Aorta (tissue), 5 donors: Measurements from ENCODE around the gene NKX2-2. TPM values are rescaled to one million over a fixed set of nuclear protein-coding genes. Genes with fewer than 3 reads are reported as not detected.
A peak's percentile ranks its signal among the peaks of the same experiment; 100 is the strongest.

Source experiments
- ATAC-seq: fragments of 200-7000 bp; cut with Tn5 transposase; one replicate; pipeline ENCODE4 v1.9.1; 2022; ENCODE audit warnings: moderate library complexity; ENCODE audit not compliant: low FRiP score
- DNase-seq, 2 donors: peaks; one replicate each; pipeline ENCODE4 v3.0.0-alpha.2; 2020
- H3K27ac ChIP-seq, 2 donors: one replicate each; pipeline ENCODE4 v1.5.1; 2013; ENCODE audit warnings: low read length in 2 of 2, mild to moderate bottlenecking in 2 of 2, moderate library complexity in 2 of 2, control low read depth in 1 of 2, inconsistent platforms in 1 of 2, low read depth in 1 of 2
- H3K27me3 ChIP-seq, 2 donors: one replicate each; pipeline ENCODE4 v1.6.1; 2013; ENCODE audit warnings: control low read depth in 1 of 2, low read length in 1 of 2, mild to moderate bottlenecking in 1 of 2, moderate library complexity in 1 of 2; ENCODE audit not compliant: insufficient read depth in 2 of 2, control insufficient read depth in 1 of 2
- H3K36me3 ChIP-seq, 2 donors: one replicate each; pipeline ENCODE4 v1.6.1; 2013; ENCODE audit warnings: control low read depth in 1 of 2, low read length in 1 of 2, mild to moderate bottlenecking in 1 of 2; ENCODE audit not compliant: insufficient read depth in 2 of 2, control insufficient read depth in 1 of 2
- H3K4me1 ChIP-seq, 2 donors: one replicate each; pipeline ENCODE4 v1.6.1; 2013; ENCODE audit warnings: low read length in 2 of 2, control low read depth in 1 of 2, mild to moderate bottlenecking in 1 of 2, moderate library complexity in 1 of 2; ENCODE audit not compliant: insufficient read depth in 2 of 2, control insufficient read depth in 1 of 2
- H3K4me3 ChIP-seq, 2 donors: one replicate each; pipeline ENCODE4 v1.5.1; 2013; ENCODE audit warnings: low read length in 2 of 2, control low read depth in 1 of 2, mild to moderate bottlenecking in 1 of 2
- H3K9me3 ChIP-seq: one replicate; pipeline ENCODE4 v1.6.1; 2013; ENCODE audit warnings: mild to moderate bottlenecking, low read length; ENCODE audit not compliant: control insufficient read depth
- WGBS, 2 donors: extraction: QIAGEN DNeasy Blood & Tissue Kit; methylation state at CpG; one replicate each; pipeline ENCODE4 v1.1.7; 2013; 5-methylcytosine and 5-hydroxymethylcytosine counted together
- intact Hi-C, 2 donors: fragments of 100-400 bp; cut with DNase I; formaldehyde crosslinking; loops; one replicate each; pipeline versions ENCODE4 v1.14.2 to v1.15.0; 2022
- polyA plus RNA-seq, 2 donors: library from polyadenylated mRNA; stranded (reverse); fragments of 200-250 nt; gene quantifications; one replicate each; pipeline ENCODE4 v1.2.3, GENCODE V29; 2013
- total RNA-seq, 2 donors: library from RNA; stranded (reverse); fragmentation: NEBNext Ultra II Directional; extraction: Animal tissue kit (Norgen Biotek cat#: 25700); gene quantifications; one replicate each; pipeline ENCODE4 v1.2.1, GENCODE V29; 2021
- donor health status: healthy with polysubstance abuse.
- donor health status: Bipolar disorder and iron deficiency.
- donor health status: DM: no; HTN: no; CAD: no.
- donor health status: DM: no; HTN: no; CAD: no.
- donor health status: DM: yes; HTN: yes; CAD: no.

The NKX2-2 gene
- total and polyA plus RNA-seq, 4 donors: 0.15 TPM; not detected in 3

DNA sequence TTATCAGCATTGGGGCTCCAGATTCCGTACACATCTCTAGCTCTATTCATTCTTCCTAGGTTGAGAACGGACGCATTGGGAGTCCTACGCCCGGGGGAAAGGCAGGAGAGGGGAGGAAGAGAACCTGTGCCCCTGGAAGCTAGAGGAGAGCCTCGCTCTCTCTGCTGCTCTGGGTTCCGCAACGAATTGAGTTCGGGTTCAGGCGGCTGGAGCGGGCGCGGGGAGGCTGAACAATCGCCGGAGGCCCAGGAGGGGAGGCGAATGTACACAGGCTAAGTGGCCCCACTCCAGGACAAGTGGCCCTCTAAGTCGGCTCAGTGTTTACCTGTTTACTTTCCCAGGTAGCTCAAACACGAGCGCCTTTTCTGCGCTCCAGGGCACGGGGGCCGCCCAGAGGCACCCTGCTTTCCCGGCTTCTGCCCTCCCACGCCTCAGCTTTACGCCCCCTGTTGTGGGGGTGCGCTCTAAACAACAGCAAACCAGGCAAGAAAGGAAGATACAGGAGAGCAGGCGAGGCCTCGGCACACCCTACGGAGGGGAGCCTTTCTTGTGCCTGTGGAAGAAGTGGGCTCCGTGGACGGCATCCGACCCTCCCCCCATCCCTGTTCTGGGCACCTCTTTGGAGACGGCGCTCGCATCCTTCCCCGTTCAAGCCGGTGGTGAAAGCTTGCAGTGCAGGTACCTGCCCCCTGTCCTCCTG is 4.6 kb upstream of the NKX2-2 start:
- WGBS, 2 donors: 1% methylated on average over 36 to 37 of the region's 37 CpGs
- no peak for ATAC-seq
- Histone ChIP-seq H3K4me3 (no peak overlapping the region), H3K4me1 (no peaks in the 10 kb centered on the region), H3K27ac (no peak overlapping the region), H3K9me3 (no peaks in the 10 kb centered on the region), H3K27me3 (peaks cover 0 to 2% of the 10 kb centered on the region in 2 donors), H3K36me3 (no peaks in the 10 kb centered on the region)
- intact Hi-C loops: no loop called here
- DNase-seq: no peak

DNA sequence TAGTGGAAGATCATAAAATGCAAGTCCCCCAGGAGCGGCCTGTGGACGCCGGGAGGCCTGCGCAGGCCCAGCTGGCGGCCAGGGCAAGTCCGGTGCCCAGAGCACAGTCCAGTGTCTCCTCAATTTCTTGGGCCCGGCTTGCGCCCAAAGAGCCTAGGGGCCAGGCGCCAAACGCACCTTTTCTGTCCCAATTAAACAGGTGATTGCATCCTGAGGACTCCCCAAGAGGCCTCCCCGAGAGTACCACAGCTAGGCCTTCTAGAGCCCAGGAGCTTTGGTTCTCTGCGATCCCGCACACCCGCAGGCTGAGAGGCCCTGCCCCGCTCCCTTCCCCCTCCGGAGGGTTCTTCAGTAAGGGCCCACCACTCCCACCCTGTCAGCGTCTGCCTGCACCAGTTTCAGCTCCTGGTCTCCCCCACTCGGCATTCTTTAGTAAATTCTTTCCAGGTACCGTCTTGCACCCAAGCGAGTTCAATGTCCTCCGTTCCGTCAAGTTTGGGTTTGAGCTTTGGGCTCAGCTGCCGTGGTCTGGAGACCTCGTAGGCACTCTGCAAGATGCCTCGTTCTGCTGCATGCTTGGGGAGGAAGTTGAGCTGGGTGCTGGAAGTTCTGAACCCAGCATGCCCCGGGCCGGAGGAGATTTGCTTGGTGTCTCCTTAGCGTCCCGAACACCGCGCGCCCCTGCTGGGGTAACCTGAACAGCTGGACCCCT is 3.9 kb upstream of the NKX2-2 start:
- Histone ChIP-seq H3K4me1 (no peaks in the 10 kb centered on the region), H3K27ac (no peak overlapping the region), H3K4me3 (no peak overlapping the region), H3K36me3 (no peaks in the 10 kb centered on the region), H3K9me3 (no peaks in the 10 kb centered on the region), H3K27me3 (peaks cover 0 to 2% of the 10 kb centered on the region in 2 donors)
- ATAC-seq (no peak), DNase-seq (no peak)
- WGBS, 2 donors: 3 to 4% methylated on average over 31 to 32 of the region's 32 CpGs
- intact Hi-C loops: no loop called here

DNA sequence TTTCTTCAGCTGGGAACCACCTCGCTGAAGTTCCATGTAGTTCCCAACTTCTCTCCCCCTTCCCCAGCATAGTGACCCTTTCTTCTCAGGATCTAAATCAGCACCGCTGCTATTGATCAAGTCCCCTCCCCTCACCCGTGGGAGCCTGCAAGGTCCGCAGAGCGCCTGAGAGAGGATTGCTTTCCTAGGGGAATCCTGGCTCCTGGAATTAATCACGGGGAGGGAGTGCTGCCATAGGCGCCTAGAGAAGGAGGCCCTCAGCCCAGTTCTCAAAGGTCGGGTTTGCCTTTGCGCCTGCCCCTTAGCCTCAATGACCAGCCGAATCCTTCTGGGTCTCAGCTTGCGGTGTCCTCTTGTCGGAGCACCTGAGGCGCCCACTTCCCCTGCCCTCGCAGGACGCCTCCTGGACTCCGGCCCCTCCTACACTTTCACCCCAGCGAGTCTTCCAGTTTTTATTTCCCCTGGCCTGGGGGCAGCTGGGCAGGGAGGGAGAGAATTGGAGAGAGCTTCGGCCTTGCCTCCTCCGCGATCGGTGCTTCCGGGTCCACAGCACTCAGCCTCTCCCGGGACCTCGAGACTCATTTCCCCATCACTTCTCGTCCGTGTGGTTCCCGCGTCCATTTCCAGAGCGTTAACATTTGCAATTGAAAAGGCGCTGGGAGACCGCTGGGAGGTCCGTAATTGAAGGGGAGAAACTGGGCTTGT is 3.1 kb upstream of the NKX2-2 start:
- Histone ChIP-seq H3K36me3 (no peaks in the 10 kb centered on the region), H3K4me3 (no peak overlapping the region), H3K9me3 (no peaks in the 10 kb centered on the region), H3K27ac (no peak overlapping the region), H3K4me1 (no peaks in the 10 kb centered on the region), H3K27me3 (peaks cover 0 to 2% of the 10 kb centered on the region in 2 donors)
- ATAC-seq (no peak), DNase-seq (no peak)
- intact Hi-C loops: no loop called here
- WGBS, 2 donors: 4 to 6% methylated on average over 32 of the region's 32 CpGs

DNA sequence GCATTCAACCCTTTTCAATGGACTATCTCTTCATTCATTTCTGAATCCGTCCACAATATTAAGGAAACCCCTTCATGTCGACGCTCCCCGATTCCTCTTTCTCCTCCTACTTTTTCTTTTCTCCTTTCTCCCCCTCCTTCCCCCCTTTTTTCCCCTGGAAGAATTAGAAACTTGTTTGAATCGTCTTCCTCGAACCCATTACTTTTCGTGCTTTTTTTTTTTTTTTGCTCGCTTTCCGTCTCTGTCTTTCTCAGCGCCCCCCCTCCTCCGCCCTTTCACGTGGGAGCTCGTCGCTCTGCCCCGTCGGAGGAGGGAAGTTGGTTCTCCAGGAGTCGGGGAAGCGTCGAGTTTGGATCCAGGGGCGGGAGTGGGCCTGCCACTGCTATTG is 2.3 kb upstream of the NKX2-2 start:
- 3 to 5% methylated on average over 17 to 20 of the region's 20 CpGs for WGBS, 2 donors
- intact Hi-C loops: no loop called here
- Histone ChIP-seq H3K4me1 (no peaks in the 10 kb centered on the region), H3K27ac (no peak overlapping the region), H3K27me3 (peaks cover 0 to 2% of the 10 kb centered on the region in 2 donors), H3K9me3 (no peaks in the 10 kb centered on the region), H3K4me3 (no peak overlapping the region), H3K36me3 (no peaks in the 10 kb centered on the region)
- no peak for DNase-seq
- ATAC-seq: no peak

DNA sequence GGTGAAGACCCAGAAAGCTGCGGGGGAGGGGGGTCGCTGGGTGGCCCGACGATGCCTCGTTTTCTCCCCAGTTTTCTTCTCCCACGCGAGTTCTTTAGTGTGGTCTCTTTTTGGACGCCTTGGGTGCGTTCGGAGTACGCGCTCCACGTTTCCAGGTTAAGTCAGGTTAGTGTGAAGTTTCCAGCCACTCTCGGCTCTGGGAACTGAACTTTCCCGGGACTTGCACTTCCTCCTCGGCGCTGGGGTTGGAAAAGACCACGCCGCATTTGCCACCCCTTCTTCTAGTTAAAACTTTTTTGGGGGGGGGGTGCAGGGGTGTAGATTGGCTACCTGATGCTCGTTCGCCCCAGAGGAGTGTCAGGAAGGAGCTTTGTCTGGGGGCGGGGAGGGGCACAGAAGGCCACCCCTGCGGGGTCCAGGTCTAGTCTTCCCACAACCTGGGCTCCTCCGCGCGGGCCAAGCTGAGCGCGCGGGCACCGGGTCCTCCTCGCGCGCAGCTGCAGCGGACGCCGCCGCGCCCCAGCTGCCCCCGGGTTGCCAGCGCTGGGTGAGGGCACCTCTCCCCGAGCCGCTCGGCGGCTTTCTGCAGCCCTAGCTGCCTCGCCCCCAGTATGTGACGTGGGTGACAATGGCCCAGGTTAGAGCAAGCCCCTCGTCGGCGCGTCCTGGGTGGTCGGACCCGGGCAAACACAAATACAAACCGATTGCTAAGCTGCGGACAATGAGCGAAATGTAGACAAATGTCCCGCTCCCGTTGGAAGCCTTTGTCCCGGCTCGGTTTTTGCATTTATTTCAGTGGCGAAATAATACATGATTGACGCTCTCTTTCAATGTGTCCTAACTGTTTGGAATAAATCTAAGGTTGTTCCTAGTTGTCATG is 1.7 kb upstream of the NKX2-2 start:
- H3K27ac ChIP-seq: no peak overlapping the region
- intact Hi-C loops: no loop called here
- ATAC-seq: no peak
- H3K9me3 ChIP-seq: no peaks in the 10 kb centered on the region
- no peaks in the 10 kb centered on the region for H3K4me1 ChIP-seq
- no peaks in the 10 kb centered on the region for H3K36me3 ChIP-seq
- no peak for DNase-seq
- WGBS, 2 donors: 1 to 2% methylated on average over 60 to 61 of the region's 61 CpGs
- no peak overlapping the region for H3K4me3 ChIP-seq
- H3K27me3 ChIP-seq: peaks cover 0 to 2% of the 10 kb centered on the region in 2 donors

DNA sequence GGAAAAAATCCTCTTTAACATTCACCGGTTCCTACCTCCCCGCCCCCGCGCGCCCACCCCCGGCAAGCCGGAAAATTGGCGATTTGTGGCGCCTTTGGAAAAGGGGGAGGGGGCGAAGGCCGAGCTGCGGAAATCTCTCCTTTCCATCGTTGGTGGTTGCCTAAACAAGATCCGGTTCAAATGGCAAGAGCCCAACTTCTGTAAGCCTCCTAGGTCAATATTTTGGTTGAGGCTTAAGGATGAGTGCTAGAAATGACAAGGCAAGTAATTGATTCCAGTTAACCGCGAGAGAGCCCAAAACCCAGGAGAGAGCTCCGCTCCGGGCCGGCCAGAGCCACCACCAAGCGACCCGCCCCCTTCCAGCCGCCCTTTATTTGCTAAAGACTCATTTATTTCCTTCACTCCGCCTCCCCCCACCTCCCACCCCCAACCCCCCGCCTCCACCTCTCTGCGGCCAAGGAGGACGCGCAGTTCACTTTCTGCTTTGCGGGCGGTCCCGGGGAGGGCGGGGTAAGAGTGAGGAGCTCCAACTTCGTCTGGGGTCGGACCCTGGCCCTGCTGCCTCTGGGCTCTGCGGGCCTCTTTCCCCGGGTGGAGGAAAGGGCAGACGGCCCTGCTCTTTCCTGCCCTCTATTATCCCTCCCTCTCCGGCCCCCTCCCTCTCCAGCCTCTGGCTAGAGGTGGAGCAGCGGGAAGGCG is 838 bp upstream of the NKX2-2 start:
- 1 to 2% methylated on average over 36 to 39 of the region's 39 CpGs for WGBS, 2 donors
- ATAC-seq (no peak), DNase-seq (no peak)
- Histone ChIP-seq H3K27me3 (peaks cover 0 to 6% of the 10 kb centered on the region in 2 donors), H3K4me3 (no peak overlapping the region), H3K9me3 (no peaks in the 10 kb centered on the region), H3K36me3 (no peaks in the 10 kb centered on the region), H3K4me1 (no peaks in the 10 kb centered on the region), H3K27ac (no peak overlapping the region)
- intact Hi-C loops: no loop called here

DNA sequence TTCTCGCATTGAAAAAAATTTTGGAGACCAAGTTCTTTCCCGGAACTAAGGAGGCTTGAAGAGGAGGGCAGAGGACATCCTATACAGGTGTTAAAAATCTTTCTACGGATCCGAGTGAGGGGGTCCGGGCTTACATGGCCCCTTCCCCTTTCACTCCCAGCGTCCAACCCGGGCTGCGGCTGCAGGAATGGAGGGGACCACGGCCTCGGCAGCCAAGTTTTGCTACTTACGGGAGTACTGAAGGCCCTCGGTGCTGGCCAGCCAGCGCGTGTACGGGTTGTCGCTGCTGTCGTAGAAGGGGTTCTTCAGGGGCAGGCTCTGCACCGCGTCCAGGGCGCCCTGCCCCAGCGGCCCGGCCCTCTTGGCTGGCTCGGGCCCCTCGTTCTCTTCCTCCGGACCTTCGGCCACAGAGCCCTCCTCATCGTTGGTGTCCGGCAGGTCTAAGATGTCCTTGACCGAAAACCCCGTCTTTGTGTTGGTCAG is 642 bp downstream of the NKX2-2 start:
- intact Hi-C loops: no loop called here
- no peak overlapping the region for H3K27ac ChIP-seq
- no peaks in the 10 kb centered on the region for H3K9me3 ChIP-seq
- no peaks in the 10 kb centered on the region for H3K36me3 ChIP-seq
- DNase-seq (no peak), ATAC-seq (no peak)
- 1 to 2% methylated on average over 30 of the region's 30 CpGs for WGBS, 2 donors
- H3K4me1 ChIP-seq: no peaks in the 10 kb centered on the region
- peaks cover 0 to 6% of the 10 kb centered on the region in 2 donors for H3K27me3 ChIP-seq
- peak overlapping the region; percentile 3 to 33 for H3K4me3 ChIP-seq
